K562 (cell line): ENCODE data around the gene EPB41L3. TPM values are rescaled to one million over a fixed set of nuclear protein-coding genes. Genes with fewer than 3 reads are reported as not detected.

ENCODE experiments used
- ATAC-seq: fragments of 200-7000 bp; cut with Tn5 transposase; 3 replicates; pipeline ENCODE4 v1.9.1; 2020; ENCODE audit warnings: moderate library complexity
- BruUV-seq: library from RNA; stranded (reverse); fragments of 400-500 nt; replicated peaks from 2 replicates; lab custom pipeline; 2021; lab: Mats Ljungman, UMichigan
- CTCF ChIA-PET: fragments of 300-600 bp; formaldehyde crosslinking; extraction: SDS; loops from one replicate; lab custom pipeline; 2021; ENCODE audit warnings: low intra/inter-chr PET ratio; lab: Yijun Ruan, JAX
- POLR2A ChIA-PET: fragments of 300-600, 350-650 bp; sonication (Branson Sonifier 250); formaldehyde crosslinking; extraction: SDS; loops from one replicate; lab custom pipeline; 2021; ENCODE audit warnings: antibody characterized with exemption, inconsistent platforms; lab: Yijun Ruan, JAX
- DNase-seq, 4 experiments: peaks; one replicate each; pipeline versions ENCODE4 v3.0.0 to v3.0.0-alpha.2; 2011 to 2018; ENCODE audit warnings: low spot score in 3 of 4, mixed read lengths in 3 of 4; ENCODE audit errors: extremely low read depth in 1 of 4
- FAIRE-seq: peaks from 2 replicates; lab custom pipeline; 2011; peaks lifted over from hg19 to GRCh38; lab: Jason Lieb, UNC
- H2AFZ ChIP-seq: 2 replicates; pipeline ENCODE4 v1.6.0; 2011; ENCODE audit warnings: low read depth, low read length, control low read depth, inconsistent platforms
- H3K27ac ChIP-seq: fragments of 200-600 bp; 3 replicates; pipeline ENCODE4 v1.8.0; 2011; ENCODE audit warnings: low read depth, mild to moderate bottlenecking, control low read depth, inconsistent platforms, low read length, moderate library complexity, mixed read lengths; ENCODE audit errors: extremely low read depth
- H3K27me3 ChIP-seq, 2 experiments: fragments of 300-600 bp in 1 of 2; 2 replicates in 1 of 2; 3 replicates in 1 of 2; pipeline versions ENCODE4 v1.6.0 to v1.8.0; 2011; ENCODE audit warnings: inconsistent platforms in 2 of 2, low read length in 2 of 2, mild to moderate bottlenecking in 1 of 2, mixed read lengths in 1 of 2, moderate library complexity in 1 of 2; ENCODE audit not compliant: control insufficient read depth in 2 of 2, insufficient read depth in 2 of 2
- H3K36me3 ChIP-seq: fragments of 300-600 bp; 3 replicates; pipeline ENCODE4 v1.8.0; 2011; ENCODE audit warnings: mild to moderate bottlenecking, low read length, inconsistent platforms; ENCODE audit not compliant: control insufficient read depth, insufficient read depth
- H3K4me1 ChIP-seq, 2 experiments: fragments of 200-600 bp in 1 of 2; replicated peaks in 1 of 2; 2 replicates in 1 of 2; 3 replicates in 1 of 2; pipeline versions ENCODE4 v1.5.1 to v1.8.0; 2011; ENCODE audit warnings: inconsistent platforms in 2 of 2, low read length in 2 of 2, mild to moderate bottlenecking in 1 of 2, mixed read lengths in 1 of 2, moderate library complexity in 1 of 2; ENCODE audit not compliant: control insufficient read depth in 2 of 2, insufficient read depth in 2 of 2
- H3K4me2 ChIP-seq: 2 replicates; pipeline ENCODE4 v1.6.1; 2011; ENCODE audit warnings: low read length, control low read depth, inconsistent platforms, mixed read lengths; ENCODE audit not compliant: insufficient read depth
- H3K4me3 ChIP-seq: fragments of 200-600 bp; sonication (generic), shearing (Covaris generic); 2 replicates; pipeline ENCODE4 v1.5.1; 2016; ENCODE audit warnings: control low read depth, inconsistent platforms
- H3K79me2 ChIP-seq: fragments of 200-600 bp; 3 replicates; pipeline ENCODE4 v1.8.0; 2011; ENCODE audit warnings: low read length, inconsistent platforms; ENCODE audit not compliant: control insufficient read depth, insufficient read depth
- H3K9ac ChIP-seq, 2 experiments: 2 replicates each; pipeline versions ENCODE4 v1.6.0 to v1.6.1; 2011; ENCODE audit warnings: low read depth in 2 of 2, low read length in 2 of 2, control low read depth in 1 of 2, inconsistent platforms in 1 of 2, mild to moderate bottlenecking in 1 of 2, mixed read lengths in 1 of 2; ENCODE audit not compliant: insufficient read depth in 1 of 2
- H3K9me1 ChIP-seq: one replicate; pipeline ENCODE4 v1.6.0; 2011; ENCODE audit warnings: inconsistent platforms, mild to moderate bottlenecking, low read length, moderate library complexity; ENCODE audit not compliant: control insufficient read depth, insufficient read depth
- H3K9me3 ChIP-seq: replicated peaks from 2 replicates; pipeline ENCODE4 v1.5.1; 2011; ENCODE audit warnings: low read depth, low read length, inconsistent platforms; ENCODE audit not compliant: control insufficient read depth, insufficient read depth
- H4K20me1 ChIP-seq: replicated peaks from 2 replicates; pipeline ENCODE4 v1.6.1; 2011; ENCODE audit warnings: low read length, inconsistent platforms, mixed read lengths; ENCODE audit not compliant: control insufficient read depth, insufficient read depth
- ILK ChIP-seq: fragments of 450-650 bp; IDR thresholded peaks from 2 replicates; pipeline ENCODE4 v1.6.1; 2016; ENCODE audit warnings: missing genetic modification characterization, low read depth, mild to moderate bottlenecking, missing compliant biosample characterization, moderate library complexity, borderline replicate concordance
- MCM2 ChIP-seq: fragments of 450-650 bp; IDR thresholded peaks from 2 replicates; pipeline ENCODE4 v1.6.1; 2017; ENCODE audit warnings: low read depth, mild to moderate bottlenecking
- MTA2 ChIP-seq: fragments of 450-650 bp; IDR thresholded peaks from 2 replicates; pipeline ENCODE4 v1.6.1; 2016; ENCODE audit warnings: low read depth
- SRSF3 ChIP-seq: fragments of 200-400 bp; formaldehyde crosslinking; IDR thresholded peaks from 2 replicates; pipeline ENCODE4 v1.6.1; 2016; ENCODE audit warnings: mild to moderate bottlenecking, low read length, moderate library complexity; ENCODE audit not compliant: insufficient read depth
- ZNF23 ChIP-seq: fragments of 250-450 bp; sonication (Bioruptor Pico); IDR thresholded peaks from 2 replicates; pipeline ENCODE4 v1.4.0; 2020; ENCODE audit warnings: mild to moderate bottlenecking
- ZZZ3 ChIP-seq: fragments of 450-650 bp; IDR thresholded peaks from 2 replicates; pipeline ENCODE4 v1.6.1; 2016; ENCODE audit warnings: antibody characterized with exemption, mild to moderate bottlenecking, moderate library complexity
- WGBS: fragments of 100-300 bp; shearing (Covaris generic); methylation state at CpG from one replicate; pipeline ENCODE4 v1.1.6; 2016; ENCODE audit warnings: low coverage, mixed read lengths; ENCODE audit not compliant: insufficient coverage; ENCODE audit errors: missing lambda C conversion rate; 5-methylcytosine and 5-hydroxymethylcytosine counted together
- in situ Hi-C: fragments of 300-500 bp; cut with MboI; formaldehyde crosslinking; loops from 4 replicates; pipeline ENCODE4 v1.15.0; 2018; ENCODE audit warnings: inconsistent platforms, mixed read lengths
- intact Hi-C: fragments of 100-400 bp; cut with micrococcal nuclease; formaldehyde crosslinking; loops from 2 replicates; pipeline ENCODE4 v1.14.2; 2022
- polyA plus RNA-seq, 8 experiments: library from polyadenylated mRNA; depleted of rRNA in 4 of 8; stranded (reverse) in 5 of 8; unstranded in 3 of 8; fragments of >200 nt; fragmentation: Nextera tagmentation in 2 of 8; fragmentation: Illumina TruSeq in 1 of 8; extraction: Ambion mirVana in 2 of 8; extraction: Trizol in 1 of 8; gene quantifications; 2 replicates each; pipeline versions ENCODE4 v1.2.1 to v1.2.3, GENCODE V29; 2011 to 2014; ENCODE audit warnings: inconsistent platforms in 1 of 8, missing spikeins in 1 of 8
- total RNA-seq, 7 experiments: library from RNA; depleted of rRNA in 6 of 7; stranded (reverse); fragments of >200 nt in 6 of 7; fragmentation: Illumina TruSeq in 2 of 7; extraction: Trizol in 2 of 7; gene quantifications; 2 replicates each; pipeline versions ENCODE4 v1.2.1 to v1.2.3, GENCODE V29; 2011 to 2021; ENCODE audit warnings: low replicate concordance in 1 of 7

The EPB41L3 gene
- total and polyA plus RNA-seq, 9 of the 15 experiments (the other 6 are each of a cell fraction or from before 2014, with no cell fraction given) = 0.44 to 0.49 TPM; not detected in 7

DNA sequence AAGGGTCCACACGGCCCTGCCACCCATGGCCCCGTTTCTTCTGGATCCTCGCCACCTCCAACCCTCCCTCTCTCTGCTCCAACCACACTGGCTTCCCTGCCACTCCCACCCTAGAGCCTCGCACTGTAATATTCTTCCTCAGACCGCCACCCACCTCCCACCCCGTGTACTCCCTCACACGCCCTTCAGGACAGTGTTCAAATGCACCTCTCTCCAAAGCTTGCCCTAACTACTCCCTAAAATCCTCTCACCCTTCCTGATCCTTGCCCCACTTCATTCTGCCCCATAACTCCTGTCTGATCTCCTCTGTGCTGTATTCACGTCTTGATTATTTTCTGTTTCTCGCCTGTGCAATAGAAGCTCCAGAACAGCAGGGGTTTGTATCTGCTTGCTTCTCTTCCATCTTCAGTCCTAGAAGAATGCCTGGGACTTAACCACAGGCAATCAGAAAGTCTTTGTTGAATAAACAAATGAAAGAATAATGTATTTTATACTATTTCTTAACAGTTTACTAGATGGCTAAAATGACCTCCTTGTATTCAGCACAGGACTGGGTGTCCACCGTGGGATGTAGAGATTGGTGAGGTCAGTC lies 25.5 kb downstream of the EPB41L3 start (continued):
- no peak for TF ChIP-seq ZZZ3
- TF ChIP-seq SRSF3 = no peak
- no peak for TF ChIP-seq MCM2
- no peak for TF ChIP-seq MTA2
- TF ChIP-seq ILK (tag) = no peak

DNA sequence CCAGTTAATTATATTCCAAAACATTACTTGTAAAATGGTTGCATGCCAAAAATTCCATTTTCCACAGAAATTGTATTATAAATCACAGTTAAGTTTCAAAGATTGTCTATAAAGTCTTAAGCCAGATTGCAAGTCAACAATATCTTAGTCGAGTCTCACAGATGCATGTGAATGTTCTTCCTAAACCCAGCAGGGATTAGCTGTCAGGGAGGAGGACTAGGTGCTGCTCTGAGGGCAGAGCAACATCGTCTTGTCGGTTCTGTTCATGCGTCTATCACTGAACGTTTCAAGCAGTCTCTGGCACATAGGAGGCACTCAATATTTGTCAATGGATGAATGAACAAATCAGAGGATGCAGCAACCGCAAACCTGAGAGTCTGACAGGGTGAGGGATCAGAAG lies 27.0 kb downstream of the EPB41L3 start:
- in situ Hi-C loops (no loop called here), intact Hi-C loops (no loop called here)
- Histone ChIP-seq H3K9me1 (no peaks in the 10 kb centered on the region), H3K27me3 (no peaks in the 10 kb centered on the region), H4K20me1 (no peaks in the 10 kb centered on the region), H3K9ac (no peak overlapping the region), H3K79me2 (no peaks in the 10 kb centered on the region), H3K4me1 (no peaks in the 10 kb centered on the region), H3K36me3 (no peaks in the 10 kb centered on the region), H3K4me2 (no peak overlapping the region), H2AFZ (no peak overlapping the region), H3K27ac (no peak overlapping the region), H3K9me3 (no peaks in the 10 kb centered on the region), H3K4me3 (no peak overlapping the region)
- POLR2A ChIA-PET = no interaction called here
- ATAC-seq (no peak), FAIRE-seq (no peak), DNase-seq (no peak)
- TF ChIP-seq ZNF23 (CRISPR knock-in tag) = no peak
- no TSS peak for BruUV-seq
- CTCF ChIA-PET = no interaction called here
- WGBS = 2% methylated on average over 6 of the region's 6 CpGs
